Measurements from ENCODE around the gene SPAG16.

- TF ChIP-seq CTCF (IDR thresholded peaks at IDR 0.05; ENCODE audit: low read length), result no peak
- TF ChIP-seq EZH2 (IDR thresholded peaks at IDR 0.05; ENCODE audit: borderline replicate concordance, low read length), result no peak
These were observed 1044.7 kb downstream of the SPAG16 start for GRCh38 chr2:214328941-214329340.

Measured in OCI-LY1 (cell line).